Mucosa of rectum (tissue), 2 donors: ENCODE data around the gene RASAL3.

ENCODE experiments used
- H3K27ac ChIP-seq, 2 donors: one replicate each; pipeline ENCODE4 v1.7.0; 2013; ENCODE audit warnings: inconsistent platforms in 2 of 2, low read depth in 2 of 2, low read length in 2 of 2
- H3K27me3 ChIP-seq, 2 donors: one replicate each; pipeline ENCODE4 v1.7.0; 2013; ENCODE audit warnings: low read length in 2 of 2; ENCODE audit not compliant: control insufficient read depth in 2 of 2, insufficient read depth in 2 of 2
- H3K36me3 ChIP-seq, 2 donors: one replicate each; pipeline ENCODE4 v1.7.0; 2013; ENCODE audit warnings: low read length in 2 of 2; ENCODE audit not compliant: control insufficient read depth in 2 of 2, insufficient read depth in 2 of 2
- H3K4me1 ChIP-seq, 2 donors: one replicate each; pipeline ENCODE4 v1.7.0; 2013; ENCODE audit warnings: low read length in 2 of 2, mild to moderate bottlenecking in 1 of 2; ENCODE audit not compliant: control insufficient read depth in 2 of 2, insufficient read depth in 2 of 2
- H3K4me3 ChIP-seq, 2 donors: one replicate each; pipeline ENCODE4 v1.7.0; 2013; ENCODE audit warnings: low read length in 2 of 2
- H3K9ac ChIP-seq, 2 donors: one replicate each; pipeline ENCODE4 v1.7.0; 2013; ENCODE audit warnings: low read length in 2 of 2, low read depth in 1 of 2, mild to moderate bottlenecking in 1 of 2
- H3K9me3 ChIP-seq, 2 donors: one replicate each; pipeline ENCODE4 v1.7.0; 2013; ENCODE audit warnings: low read length in 2 of 2; ENCODE audit not compliant: control insufficient read depth in 2 of 2
- donor health status: healthy.
- donor health status: Normal muscosa, but diverticular disease.

Gene RASAL3

DNA sequence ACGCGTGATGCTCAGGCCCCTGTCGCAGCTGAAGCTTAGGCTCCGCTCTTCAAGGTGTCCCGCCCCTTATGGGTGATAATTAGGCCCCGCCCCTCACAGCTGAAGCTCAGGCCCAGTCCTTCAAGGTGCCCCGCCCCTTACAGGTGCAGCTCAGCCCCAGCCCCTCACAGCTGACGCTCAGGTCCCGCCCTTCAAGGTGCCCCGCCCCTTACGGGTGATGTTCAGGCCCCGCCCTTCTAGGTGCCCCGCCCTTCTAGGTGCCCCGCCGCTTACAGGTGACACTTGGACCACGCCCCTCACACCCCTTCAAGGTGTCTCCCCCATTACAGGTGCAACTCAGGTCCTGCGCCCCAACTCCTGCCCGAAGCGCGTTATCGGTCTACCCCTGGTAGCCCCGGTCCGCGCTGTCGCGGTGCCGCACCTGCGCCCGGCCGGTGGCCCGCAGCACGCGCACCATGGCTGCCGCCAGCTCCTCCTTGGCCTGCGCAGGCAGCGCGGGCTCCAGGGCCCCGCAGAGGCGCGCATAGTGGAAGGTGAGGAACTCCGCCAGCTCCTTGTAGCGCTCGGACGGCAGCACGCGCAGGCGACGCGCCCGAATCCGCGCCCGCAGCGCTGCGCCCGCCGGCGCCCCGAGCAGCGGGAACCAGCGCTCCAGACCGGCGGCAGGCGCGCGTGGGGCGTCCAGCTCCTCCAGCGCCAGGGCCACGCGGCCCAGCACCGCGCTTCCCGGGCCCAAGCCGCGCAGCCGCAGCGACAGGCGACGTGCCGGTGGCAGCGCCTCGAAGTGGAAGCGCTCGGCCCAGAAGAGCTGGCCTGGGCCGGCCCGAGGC, 7.3 kb downstream of the RASAL3 start:
- Histone ChIP-seq H3K36me3 (peaks cover 0 to 6% of the 10 kb centered on the region in 2 donors), H3K27me3 (peaks cover 14 to 23% of the 10 kb centered on the region in 2 donors), H3K27ac (no peak overlapping the region), H3K9ac (no peak overlapping the region), H3K4me1 (peaks cover 5 to 6% of the 10 kb centered on the region in 2 donors), H3K4me3 (no peak overlapping the region), H3K9me3 (no peaks in the 10 kb centered on the region)

- peaks cover 5 to 6% of the 10 kb centered on the region in 2 donors for H3K4me1 ChIP-seq
- H3K9ac ChIP-seq, result no peak overlapping the region
- H3K27ac ChIP-seq, result no peak overlapping the region
- no peaks in the 10 kb centered on the region for H3K9me3 ChIP-seq
- peaks cover 0 to 6% of the 10 kb centered on the region in 2 donors for H3K36me3 ChIP-seq
- peaks cover 14 to 23% of the 10 kb centered on the region in 2 donors for H3K27me3 ChIP-seq
- H3K4me3 ChIP-seq, result no peak overlapping the region
Observed at GRCh38 chr19:15456441-15456840, 7.9 kb downstream of the RASAL3 start.

- Histone ChIP-seq H3K4me1 (peaks cover 5 to 6% of the 10 kb centered on the region in 2 donors), H3K4me3 (no peak overlapping the region), H3K9me3 (no peaks in the 10 kb centered on the region), H3K27ac (no peak overlapping the region), H3K27me3 (peaks cover 14 to 23% of the 10 kb centered on the region in 2 donors), H3K9ac (no peak overlapping the region), H3K36me3 (peaks cover 0 to 6% of the 10 kb centered on the region in 2 donors)
Observed at GRCh38 chr19:15455996-15456395, 8.3 kb downstream of the RASAL3 start.

- Histone ChIP-seq H3K9me3 (no peaks in the 10 kb centered on the region), H3K36me3 (peaks cover 0 to 6% of the 10 kb centered on the region in 2 donors), H3K27ac (no peak overlapping the region), H3K4me1 (peaks cover 7% of the 10 kb centered on the region in 2 donors), H3K27me3 (peaks cover 14 to 23% of the 10 kb centered on the region in 2 donors), H3K9ac (no peak overlapping the region), H3K4me3 (no peak overlapping the region)
Observed at GRCh38 chr19:15453906-15454860, 10.2 kb downstream of the RASAL3 start.

- peaks cover 14 to 23% of the 10 kb centered on the region in 2 donors for H3K27me3 ChIP-seq
- H3K9me3 ChIP-seq, result no peaks in the 10 kb centered on the region
- peak overlapping the region in 1 of 2 donors; percentile 24 for H3K27ac ChIP-seq
- H3K36me3 ChIP-seq, result peaks cover 0 to 6% of the 10 kb centered on the region in 2 donors
- peak overlapping the region; percentile 40 to 61 for H3K4me3 ChIP-seq
- peaks cover 12 to 13% of the 10 kb centered on the region in 2 donors for H3K4me1 ChIP-seq
- H3K9ac ChIP-seq, result no peak overlapping the region
Observed at GRCh38 chr19:15453091-15453578, 11.2 kb downstream of the RASAL3 start.

GRCh38 chr19:15452111-15453047, 12.0 kb downstream of the RASAL3 start:
- Histone ChIP-seq H3K36me3 (peaks cover 0 to 6% of the 10 kb centered on the region in 2 donors), H3K4me3 (peak overlapping the region; percentile 40 to 61), H3K27ac (peak overlapping the region; percentile 2 to 24), H3K9ac (no peak overlapping the region), H3K9me3 (no peaks in the 10 kb centered on the region), H3K4me1 (peaks cover 12 to 13% of the 10 kb centered on the region in 2 donors), H3K27me3 (peaks cover 14 to 20% of the 10 kb centered on the region in 2 donors)

DNA sequence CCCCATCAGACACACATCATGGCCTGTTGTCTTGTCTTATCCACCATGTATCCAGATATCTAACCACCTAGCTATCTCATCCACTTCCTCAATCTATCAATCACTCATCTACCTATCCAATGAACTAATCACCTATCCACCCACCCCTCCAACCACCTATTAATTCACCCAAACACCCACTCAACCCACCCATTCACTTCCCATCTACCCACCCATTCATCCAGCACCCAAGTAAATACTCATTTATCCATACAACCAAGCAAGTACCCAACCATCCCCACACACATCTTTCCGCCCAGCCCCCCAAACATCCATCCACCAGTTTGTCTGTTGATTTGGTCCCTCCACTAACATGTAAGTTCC, 13.8 kb downstream of the RASAL3 start:
- Histone ChIP-seq H3K4me3 (no peak overlapping the region), H3K27ac (peak overlapping the region in 1 of 2 donors; percentile 2), H3K36me3 (peaks cover 0 to 6% of the 10 kb centered on the region in 2 donors), H3K9ac (no peak overlapping the region), H3K27me3 (peaks cover 3 to 16% of the 10 kb centered on the region in 2 donors), H3K9me3 (no peaks in the 10 kb centered on the region), H3K4me1 (peaks cover 12 to 13% of the 10 kb centered on the region in 2 donors)

DNA sequence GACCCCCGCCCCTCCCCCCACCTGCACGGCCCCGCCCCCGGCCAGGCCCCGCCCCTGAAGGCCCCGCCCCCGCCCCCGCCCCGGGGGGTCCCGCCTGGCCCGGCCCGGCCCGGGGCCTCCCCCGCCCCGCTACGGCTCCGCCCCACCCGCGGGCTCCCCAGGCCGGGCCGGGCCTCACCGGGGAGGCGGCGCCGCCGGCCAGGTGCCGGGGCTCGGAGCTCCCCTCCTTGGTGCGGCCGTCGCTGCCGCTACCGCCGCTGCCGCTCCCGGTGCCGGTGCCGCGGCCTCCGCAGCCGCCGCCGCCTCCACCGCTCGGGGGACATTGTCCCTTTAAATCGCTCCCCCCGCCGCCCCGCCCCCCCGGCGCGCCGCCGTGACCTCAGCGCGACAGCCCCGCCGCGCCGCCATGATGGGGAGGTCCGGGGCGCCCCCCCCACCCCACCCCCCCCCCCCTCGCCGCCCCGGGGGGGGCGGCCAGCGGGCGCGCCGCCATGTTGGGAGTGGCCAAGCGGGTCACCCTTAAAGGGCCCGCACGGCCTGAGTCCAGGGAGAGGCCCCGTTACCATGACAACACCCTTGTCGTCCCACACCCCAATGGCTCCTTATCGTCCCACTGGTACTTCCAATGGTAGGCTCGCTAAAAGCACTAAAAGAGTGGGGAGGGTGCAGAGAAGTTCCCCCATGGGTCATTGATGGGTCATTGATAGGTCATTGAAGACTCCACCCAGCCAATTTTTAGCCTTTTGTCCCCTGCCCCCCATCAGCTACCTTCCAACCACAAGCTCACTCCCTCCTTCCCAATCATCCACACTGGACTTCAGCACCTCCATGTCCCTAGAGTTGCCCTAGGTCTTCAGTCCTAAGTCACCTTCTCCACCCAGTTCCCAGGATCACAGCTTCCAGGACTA, 14.5 kb downstream of the RASAL3 start, which contains the start of gene WIZ:
WIZ (minus strand) TSS at position 337 of the 908 bp plus-strand sequence. CDS start 1,649 bp downstream, outside the sequence.
- Histone ChIP-seq H3K27ac (peak within 1 kb of the TSS in 1 of 2 donors; percentile 2), H3K9ac (peak within 1 kb of the TSS; percentile 24 to 45), H3K27me3 (peaks cover 3 to 10% of the 10 kb centered on the region in 2 donors), H3K4me3 (peak within 1 kb of the TSS; percentile 62 to 68), H3K4me1 (peaks cover 12 to 13% of the 10 kb centered on the region in 2 donors), H3K36me3 (peaks cover 0 to 6% of the 10 kb centered on the region in 2 donors), H3K9me3 (no peaks in the 10 kb centered on the region)
